Measurements from ENCODE around the gene RNU6-9.

Gene RNU6-9

DNA sequence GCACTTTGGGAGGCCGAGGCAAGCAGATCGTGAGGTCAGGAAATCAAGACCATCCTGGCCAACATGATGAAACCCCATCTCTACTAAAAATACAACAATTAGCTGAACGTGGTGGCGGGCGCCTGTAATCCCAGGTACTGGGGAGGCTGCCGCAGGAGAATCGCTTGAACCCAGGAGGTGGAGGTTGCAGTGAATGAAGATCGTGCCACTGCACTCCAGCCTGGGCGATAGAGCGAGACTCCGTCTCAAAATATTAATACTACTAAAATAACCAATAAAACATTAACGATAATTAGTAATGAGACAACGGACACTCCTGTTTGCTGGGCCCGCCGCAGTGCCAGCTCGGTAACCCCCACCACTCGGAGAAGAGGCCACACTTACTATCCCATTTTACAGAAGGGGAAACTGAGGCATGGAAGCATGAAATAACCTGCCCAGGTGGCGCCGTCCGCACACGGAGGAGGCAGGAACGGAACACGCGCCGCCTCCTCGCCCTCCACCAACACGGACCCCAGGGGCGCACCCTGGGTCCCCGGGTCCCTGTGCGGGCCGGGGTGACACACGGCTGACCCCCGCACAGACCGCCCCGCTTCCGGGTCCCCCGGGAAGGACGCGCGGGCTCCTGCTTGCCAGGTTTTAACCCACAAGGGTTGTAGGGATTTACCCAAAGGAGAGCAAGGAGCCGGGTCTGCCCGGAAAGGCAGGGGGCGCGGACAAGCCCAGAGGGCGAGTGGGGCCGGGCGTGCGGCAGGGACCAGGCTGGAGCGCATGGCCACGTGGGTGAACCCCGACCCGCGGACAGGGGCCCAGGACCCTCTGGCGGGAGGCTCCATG, 18.1 kb downstream of the RNU6-9 start:
- DNase-seq, result no peak
- H3F3A ChIP-seq (ENCODE audit: insufficient read depth, low read length), result peaks cover 9% of the 10 kb centered on the region
- H3K27me3 ChIP-seq (replicated peaks; ENCODE audit: insufficient read depth, low read length), result no peaks in the 10 kb centered on the region
- 0 out of 2 replicates have a peak, but pooled peaks cover 7% of the 10 kb centered on the region for H3K4me1 ChIP-seq (ENCODE audit: low read length)
- H3K9me3 ChIP-seq (replicated peaks; ENCODE audit: insufficient read depth, low read length), result no peaks in the 10 kb centered on the region
- no peak overlapping the region for H3K9ac ChIP-seq (ENCODE audit: low read length)
- no peaks in the 10 kb centered on the region for H3K36me3 ChIP-seq (replicated peaks; ENCODE audit: insufficient read depth, low read length)
- no peaks in the 10 kb centered on the region for H3K9me2 ChIP-seq (replicated peaks; ENCODE audit: insufficient read depth, low read length)
- H4K20me1 ChIP-seq (ENCODE audit: insufficient read depth, low read length), result no peaks in the 10 kb centered on the region
- no peak overlapping the region for H3K4me2 ChIP-seq (ENCODE audit: low read depth, low read length)
- H3K79me2 ChIP-seq (ENCODE audit: low read length), result peaks cover 26% of the 10 kb centered on the region
- no peak overlapping the region for H3K27ac ChIP-seq (ENCODE audit: low read length)
- no peak overlapping the region for H2AFZ ChIP-seq (ENCODE audit: low read length)
- TF ChIP-seq EZH2phosphoT487 (IDR thresholded peaks at IDR 0.05; ENCODE audit: low read length) (no peak), EZH2 (optimal IDR thresholded peaks at IDR 0.05; ENCODE audit: low read depth, low read length) (no peak)
- TF ChIP-seq, protein P1, sequence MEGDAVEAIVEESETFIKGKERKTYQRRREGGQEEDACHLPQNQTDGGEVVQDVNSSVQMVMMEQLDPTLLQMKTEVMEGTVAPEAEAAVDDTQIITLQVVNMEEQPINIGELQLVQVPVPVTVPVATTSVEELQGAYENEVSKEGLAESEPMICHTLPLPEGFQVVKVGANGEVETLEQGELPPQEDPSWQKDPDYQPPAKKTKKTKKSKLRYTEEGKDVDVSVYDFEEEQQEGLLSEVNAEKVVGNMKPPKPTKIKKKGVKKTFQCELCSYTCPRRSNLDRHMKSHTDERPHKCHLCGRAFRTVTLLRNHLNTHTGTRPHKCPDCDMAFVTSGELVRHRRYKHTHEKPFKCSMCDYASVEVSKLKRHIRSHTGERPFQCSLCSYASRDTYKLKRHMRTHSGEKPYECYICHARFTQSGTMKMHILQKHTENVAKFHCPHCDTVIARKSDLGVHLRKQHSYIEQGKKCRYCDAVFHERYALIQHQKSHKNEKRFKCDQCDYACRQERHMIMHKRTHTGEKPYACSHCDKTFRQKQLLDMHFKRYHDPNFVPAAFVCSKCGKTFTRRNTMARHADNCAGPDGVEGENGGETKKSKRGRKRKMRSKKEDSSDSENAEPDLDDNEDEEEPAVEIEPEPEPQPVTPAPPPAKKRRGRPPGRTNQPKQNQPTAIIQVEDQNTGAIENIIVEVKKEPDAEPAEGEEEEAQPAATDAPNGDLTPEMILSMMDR (IDR thresholded peaks at IDR 0.05; ENCODE audit: low read length), result no peak
- H3K4me3 ChIP-seq (ENCODE audit: low read length), result no peak overlapping the region

- DNase-seq, result no peak
- H3K9ac ChIP-seq (ENCODE audit: low read length), result peak overlapping the region; percentile 70
- H3K27ac ChIP-seq (ENCODE audit: low read length), result peak overlapping the region; percentile 14; the same call in 1 of the 2 replicates
- H4K20me1 ChIP-seq (ENCODE audit: insufficient read depth, low read length), result no peaks in the 10 kb centered on the region
- 0 out of 2 replicates have a peak overlapping the region, but pooled peaks have one; percentile 33 for H2AFZ ChIP-seq (ENCODE audit: low read length)
- TF ChIP-seq, protein P1 (IDR thresholded peaks at IDR 0.05; ENCODE audit: low read length), result no peak
- TF ChIP-seq EZH2 (optimal IDR thresholded peaks at IDR 0.05; ENCODE audit: low read depth, low read length) (no peak), EZH2phosphoT487 (IDR thresholded peaks at IDR 0.05; ENCODE audit: low read length) (no peak)
- H3K36me3 ChIP-seq (replicated peaks; ENCODE audit: insufficient read depth, low read length), result no peaks in the 10 kb centered on the region
- 0 out of 2 replicates have a peak, but pooled peaks cover 7% of the 10 kb centered on the region for H3K4me1 ChIP-seq (ENCODE audit: low read length)
- H3K9me3 ChIP-seq (replicated peaks; ENCODE audit: insufficient read depth, low read length), result no peaks in the 10 kb centered on the region
- peak overlapping the region; percentile 84 for H3K4me3 ChIP-seq (ENCODE audit: low read length)
- peaks cover 9% of the 10 kb centered on the region for H3F3A ChIP-seq (ENCODE audit: insufficient read depth, low read length)
- peaks cover 9% of the 10 kb centered on the region for H3K27me3 ChIP-seq (replicated peaks; ENCODE audit: insufficient read depth, low read length)
- H3K9me2 ChIP-seq (replicated peaks; ENCODE audit: insufficient read depth, low read length), result no peaks in the 10 kb centered on the region
- peak overlapping the region; percentile 48 for H3K4me2 ChIP-seq (ENCODE audit: low read depth, low read length)
- peaks cover 21% of the 10 kb centered on the region for H3K79me2 ChIP-seq (ENCODE audit: low read length)
These were observed 19.1 kb downstream of the RNU6-9 start for GRCh38 chr19:912181-913079.

GRCh38 chr19:913080-913748, 19.9 kb downstream of the RNU6-9 start, which contains the start of gene R3HDM4:
R3HDM4 (minus strand) TSS chr19:913219; CDS start chr19:913157, 62 bp downstream.
- Histone ChIP-seq H4K20me1 (ENCODE audit: insufficient read depth, low read length) (no peaks in the 10 kb centered on the region), H3K4me1 (ENCODE audit: low read length) (0 out of 2 replicates have a peak, but pooled peaks cover 7% of the 10 kb centered on the region), H3K36me3 (replicated peaks; ENCODE audit: insufficient read depth, low read length) (no peaks in the 10 kb centered on the region), H3K4me2 (ENCODE audit: low read depth, low read length) (peak within 1 kb of the TSS; percentile 93), H3K9ac (ENCODE audit: low read length) (peak within 1 kb of the TSS; percentile 82), H3K9me2 (replicated peaks; ENCODE audit: insufficient read depth, low read length) (no peaks in the 10 kb centered on the region), H3K27me3 (replicated peaks; ENCODE audit: insufficient read depth, low read length) (peaks cover 17% of the 10 kb centered on the region), H3K9me3 (replicated peaks; ENCODE audit: insufficient read depth, low read length) (no peaks in the 10 kb centered on the region), H3K4me3 (ENCODE audit: low read length) (peak within 1 kb of the TSS; percentile 93), H2AFZ (ENCODE audit: low read length) (peak within 1 kb of the TSS; percentile 88), H3K27ac (ENCODE audit: low read length) (peak within 1 kb of the TSS; percentile 14; the same call in 1 of the 2 replicates), H3F3A (ENCODE audit: insufficient read depth, low read length) (peaks cover 9% of the 10 kb centered on the region), H3K79me2 (ENCODE audit: low read length) (peaks cover 18% of the 10 kb centered on the region)
- TF ChIP-seq, protein P1 (IDR thresholded peaks at IDR 0.05; ENCODE audit: low read length), result no peak
- TF ChIP-seq EZH2phosphoT487 (IDR thresholded peaks at IDR 0.05; ENCODE audit: low read length), result no peak
- DNase-seq, result peak; percentile 79
